Liver (tissue), 9 donors: Measurements from ENCODE around the gene LRRC32. TPM values are rescaled to one million over a fixed set of nuclear protein-coding genes. Genes with fewer than 3 reads are reported as not detected.

Experiments used
- DNase-seq: peaks from one replicate; pipeline ENCODE4 v3.0.0-alpha.2; 2017; ENCODE audit warnings: low spot score
- H3K27ac ChIP-seq, 2 donors: one replicate each; pipeline ENCODE4 v1.7.0; 2013; ENCODE audit warnings: inconsistent platforms in 2 of 2, low read length in 2 of 2, control low read depth in 1 of 2, low read depth in 1 of 2, mild to moderate bottlenecking in 1 of 2
- H3K27me3 ChIP-seq, 4 donors: one replicate each; pipeline versions ENCODE4 v1.6.1 to v1.7.0; 2013; ENCODE audit warnings: low read length in 3 of 4, inconsistent platforms in 1 of 4, mild to moderate bottlenecking in 1 of 4, moderate library complexity in 1 of 4; ENCODE audit not compliant: control insufficient read depth in 4 of 4, insufficient read depth in 4 of 4
- H3K36me3 ChIP-seq, 4 donors: one replicate each; pipeline versions ENCODE4 v1.6.1 to v1.7.0; 2013; ENCODE audit warnings: low read length in 3 of 4, mild to moderate bottlenecking in 3 of 4, low read depth in 1 of 4, moderate library complexity in 1 of 4; ENCODE audit not compliant: control insufficient read depth in 4 of 4, insufficient read depth in 3 of 4
- H3K4me1 ChIP-seq, 4 donors: one replicate each; pipeline versions ENCODE4 v1.6.1 to v1.7.0; 2013; ENCODE audit warnings: low read length in 3 of 4, mild to moderate bottlenecking in 3 of 4, moderate library complexity in 1 of 4; ENCODE audit not compliant: control insufficient read depth in 4 of 4, insufficient read depth in 4 of 4
- H3K4me3 ChIP-seq, 3 donors: one replicate each; pipeline versions ENCODE4 v1.6.1 to v1.7.0; 2013; ENCODE audit warnings: low read length in 3 of 3, control low read depth in 1 of 3, low read depth in 1 of 3, mild to moderate bottlenecking in 1 of 3
- H3K9ac ChIP-seq, 2 donors: one replicate each; pipeline ENCODE4 v1.7.0; 2013; ENCODE audit warnings: low read length in 2 of 2, mild to moderate bottlenecking in 2 of 2, moderate library complexity in 2 of 2, control low read depth in 1 of 2, low read depth in 1 of 2
- H3K9me3 ChIP-seq, 4 donors: one replicate each; pipeline versions ENCODE4 v1.6.1 to v1.7.0; 2013; ENCODE audit warnings: low read length in 3 of 4; ENCODE audit not compliant: control insufficient read depth in 4 of 4
- EGR1 ChIP-seq, 2 donors: IDR thresholded peaks; 2 replicates each; pipeline ENCODE4 v1.6.1; 2016 to 2018; ENCODE audit warnings: antibody characterized with exemption in 2 of 2, low read depth in 2 of 2
- FOXA1 ChIP-seq: IDR thresholded peaks from 2 replicates; pipeline ENCODE4 v1.6.1; 2016; ENCODE audit warnings: antibody characterized with exemption
- GABPA ChIP-seq, 2 donors: IDR thresholded peaks in 1 of 2; conservative IDR thresholded peaks in 1 of 2; 2 replicates each; pipeline ENCODE4 v1.6.1; 2016; ENCODE audit warnings: antibody characterized with exemption in 2 of 2, mild to moderate bottlenecking in 1 of 2, moderate library complexity in 1 of 2
- HNF4A ChIP-seq, 2 donors: conservative IDR thresholded peaks; 2 replicates each; pipeline ENCODE4 v1.6.1; 2016; ENCODE audit warnings: antibody characterized with exemption in 2 of 2, mild to moderate bottlenecking in 2 of 2
- HNF4G ChIP-seq: IDR thresholded peaks from 2 replicates; pipeline ENCODE4 v1.6.1; 2016; ENCODE audit warnings: antibody characterized with exemption
- JUND ChIP-seq, 2 donors: IDR thresholded peaks; 2 replicates each; pipeline ENCODE4 v1.6.1; 2016; ENCODE audit warnings: antibody characterized with exemption in 2 of 2
- NR2F2 ChIP-seq: IDR thresholded peaks from 2 replicates; pipeline ENCODE4 v1.6.1; 2016; ENCODE audit warnings: antibody characterized with exemption
- RAD21 ChIP-seq, 2 donors: IDR thresholded peaks; 2 replicates each; pipeline ENCODE4 v1.6.1; 2016; ENCODE audit warnings: antibody characterized with exemption in 2 of 2, mild to moderate bottlenecking in 2 of 2
- RXRA ChIP-seq, 2 donors: IDR thresholded peaks; 2 replicates each; pipeline ENCODE4 v1.6.1; 2017 to 2018; ENCODE audit warnings: antibody characterized with exemption in 2 of 2, mild to moderate bottlenecking in 1 of 2
- SP1 ChIP-seq: IDR thresholded peaks from 2 replicates; pipeline ENCODE4 v1.6.1; 2018; ENCODE audit warnings: antibody characterized with exemption, mild to moderate bottlenecking
- TAF1 ChIP-seq: conservative IDR thresholded peaks from 2 replicates; pipeline ENCODE4 v1.6.1; 2016; ENCODE audit warnings: antibody characterized with exemption, mild to moderate bottlenecking
- YY1 ChIP-seq: IDR thresholded peaks from 2 replicates; pipeline ENCODE4 v1.6.1; 2016; ENCODE audit warnings: antibody characterized with exemption, mild to moderate bottlenecking
- WGBS: extraction: QIAGEN DNeasy Blood & Tissue Kit; methylation state at CpG from one replicate; pipeline ENCODE4 v1.1.7; 2013; 5-methylcytosine and 5-hydroxymethylcytosine counted together
- polyA plus RNA-seq, 2 donors: library from polyadenylated mRNA; stranded (reverse) in 1 of 2; unstranded in 1 of 2; fragments of 200-250 nt in 1 of 2; fragments of >200 nt in 1 of 2; fragmentation: Nextera tagmentation in 1 of 2; extraction: Ambion mirVana in 1 of 2; gene quantifications; one replicate each; pipeline versions ENCODE4 v1.2.1 to v1.2.3, GENCODE V29; 2013 to 2015
- total RNA-seq, 2 donors: library from RNA; depleted of rRNA; stranded (reverse); fragments of >200 nt; gene quantifications; one replicate each; pipeline ENCODE4 v1.2.3, GENCODE V29; 2014
- TF ChIP-seq, protein P1 (sequence below): fragments of 150-350 bp; IDR thresholded peaks from 2 replicates; pipeline ENCODE4 v1.5.1; 2017; ENCODE audit warnings: improper control_type of control experiment, low read depth, low read length; ENCODE audit not compliant: missing input control
- TF ChIP-seq, protein P2 (sequence below): IDR thresholded peaks from 2 replicates; pipeline ENCODE4 v1.6.1; 2016; ENCODE audit warnings: antibody characterized with exemption
- TF ChIP-seq, protein P3 (sequence below): IDR thresholded peaks from 2 replicates; pipeline ENCODE4 v1.6.1; 2016; ENCODE audit warnings: antibody characterized with exemption
- TF ChIP-seq, protein P4 (sequence below): IDR thresholded peaks from 2 replicates; pipeline ENCODE4 v1.6.1; 2016; ENCODE audit warnings: antibody characterized with exemption, mild to moderate bottlenecking
- TF ChIP-seq, protein P5 (sequence below): IDR thresholded peaks from 2 replicates; pipeline ENCODE4 v1.6.1; 2016; ENCODE audit warnings: antibody characterized with exemption
- donor health status: healthy.
- donor health status: healthy.
- donor health status: healthy.
- donor health status: healthy.
- donor health status: healthy.

The LRRC32 gene
- total and polyA plus RNA-seq, 4 donors: 5.4 to 15.4 (median 9.3) TPM

DNA sequence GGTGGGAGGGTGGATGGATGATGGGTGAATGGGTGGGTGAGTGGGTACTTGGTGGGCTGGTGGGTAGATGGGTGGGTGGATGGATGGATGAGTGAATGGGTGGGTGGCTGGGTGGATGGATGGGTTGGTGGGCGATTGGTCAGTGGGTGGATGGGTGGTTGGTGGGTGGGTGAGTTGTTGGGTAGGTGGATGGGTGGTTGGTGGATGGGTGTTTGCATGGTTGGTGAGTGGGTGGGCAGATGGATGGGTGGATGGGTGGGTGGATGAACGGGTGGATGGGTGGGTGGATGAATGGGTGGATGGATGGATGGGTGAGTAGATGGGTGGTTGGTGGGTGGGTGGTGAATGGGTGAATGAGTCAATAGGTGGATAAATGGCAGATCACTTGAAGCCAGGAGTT is 43.0 kb upstream of the LRRC32 start:
- no peak overlapping the region for H3K27ac ChIP-seq
- WGBS: 69% methylated on average over 2 of the region's 2 CpGs
- no peak overlapping the region for H3K4me3 ChIP-seq
- no peaks in the 10 kb centered on the region for H3K27me3 ChIP-seq
- TF ChIP-seq TAF1 (no peak), HNF4G (no peak), SP1 (no peak), RAD21 (IDR thresholded peaks at IDR 0.05) (no peak), YY1 (no peak), JUND (IDR thresholded peaks at IDR 0.05) (no peak), GABPA (IDR thresholded peaks at IDR 0.05 in 1 of 2, conservative IDR thresholded peaks at IDR 0.05 in 1 of 2) (no peak), NR2F2 (no peak), FOXA1 (no peak), RXRA (IDR thresholded peaks at IDR 0.05) (no peak), HNF4A (conservative IDR thresholded peaks at IDR 0.05) (no peak)
- TF ChIP-seq, protein P1, sequence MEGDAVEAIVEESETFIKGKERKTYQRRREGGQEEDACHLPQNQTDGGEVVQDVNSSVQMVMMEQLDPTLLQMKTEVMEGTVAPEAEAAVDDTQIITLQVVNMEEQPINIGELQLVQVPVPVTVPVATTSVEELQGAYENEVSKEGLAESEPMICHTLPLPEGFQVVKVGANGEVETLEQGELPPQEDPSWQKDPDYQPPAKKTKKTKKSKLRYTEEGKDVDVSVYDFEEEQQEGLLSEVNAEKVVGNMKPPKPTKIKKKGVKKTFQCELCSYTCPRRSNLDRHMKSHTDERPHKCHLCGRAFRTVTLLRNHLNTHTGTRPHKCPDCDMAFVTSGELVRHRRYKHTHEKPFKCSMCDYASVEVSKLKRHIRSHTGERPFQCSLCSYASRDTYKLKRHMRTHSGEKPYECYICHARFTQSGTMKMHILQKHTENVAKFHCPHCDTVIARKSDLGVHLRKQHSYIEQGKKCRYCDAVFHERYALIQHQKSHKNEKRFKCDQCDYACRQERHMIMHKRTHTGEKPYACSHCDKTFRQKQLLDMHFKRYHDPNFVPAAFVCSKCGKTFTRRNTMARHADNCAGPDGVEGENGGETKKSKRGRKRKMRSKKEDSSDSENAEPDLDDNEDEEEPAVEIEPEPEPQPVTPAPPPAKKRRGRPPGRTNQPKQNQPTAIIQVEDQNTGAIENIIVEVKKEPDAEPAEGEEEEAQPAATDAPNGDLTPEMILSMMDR: no peak
- TF ChIP-seq, protein P2, sequence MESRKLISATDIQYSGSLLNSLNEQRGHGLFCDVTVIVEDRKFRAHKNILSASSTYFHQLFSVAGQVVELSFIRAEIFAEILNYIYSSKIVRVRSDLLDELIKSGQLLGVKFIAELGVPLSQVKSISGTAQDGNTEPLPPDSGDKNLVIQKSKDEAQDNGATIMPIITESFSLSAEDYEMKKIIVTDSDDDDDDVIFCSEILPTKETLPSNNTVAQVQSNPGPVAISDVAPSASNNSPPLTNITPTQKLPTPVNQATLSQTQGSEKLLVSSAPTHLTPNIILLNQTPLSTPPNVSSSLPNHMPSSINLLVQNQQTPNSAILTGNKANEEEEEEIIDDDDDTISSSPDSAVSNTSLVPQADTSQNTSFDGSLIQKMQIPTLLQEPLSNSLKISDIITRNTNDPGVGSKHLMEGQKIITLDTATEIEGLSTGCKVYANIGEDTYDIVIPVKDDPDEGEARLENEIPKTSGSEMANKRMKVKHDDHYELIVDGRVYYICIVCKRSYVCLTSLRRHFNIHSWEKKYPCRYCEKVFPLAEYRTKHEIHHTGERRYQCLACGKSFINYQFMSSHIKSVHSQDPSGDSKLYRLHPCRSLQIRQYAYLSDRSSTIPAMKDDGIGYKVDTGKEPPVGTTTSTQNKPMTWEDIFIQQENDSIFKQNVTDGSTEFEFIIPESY: no peak
- TF ChIP-seq, protein P3, sequence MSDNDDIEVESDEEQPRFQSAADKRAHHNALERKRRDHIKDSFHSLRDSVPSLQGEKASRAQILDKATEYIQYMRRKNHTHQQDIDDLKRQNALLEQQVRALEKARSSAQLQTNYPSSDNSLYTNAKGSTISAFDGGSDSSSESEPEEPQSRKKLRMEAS: no peak
- TF ChIP-seq, protein P4, sequence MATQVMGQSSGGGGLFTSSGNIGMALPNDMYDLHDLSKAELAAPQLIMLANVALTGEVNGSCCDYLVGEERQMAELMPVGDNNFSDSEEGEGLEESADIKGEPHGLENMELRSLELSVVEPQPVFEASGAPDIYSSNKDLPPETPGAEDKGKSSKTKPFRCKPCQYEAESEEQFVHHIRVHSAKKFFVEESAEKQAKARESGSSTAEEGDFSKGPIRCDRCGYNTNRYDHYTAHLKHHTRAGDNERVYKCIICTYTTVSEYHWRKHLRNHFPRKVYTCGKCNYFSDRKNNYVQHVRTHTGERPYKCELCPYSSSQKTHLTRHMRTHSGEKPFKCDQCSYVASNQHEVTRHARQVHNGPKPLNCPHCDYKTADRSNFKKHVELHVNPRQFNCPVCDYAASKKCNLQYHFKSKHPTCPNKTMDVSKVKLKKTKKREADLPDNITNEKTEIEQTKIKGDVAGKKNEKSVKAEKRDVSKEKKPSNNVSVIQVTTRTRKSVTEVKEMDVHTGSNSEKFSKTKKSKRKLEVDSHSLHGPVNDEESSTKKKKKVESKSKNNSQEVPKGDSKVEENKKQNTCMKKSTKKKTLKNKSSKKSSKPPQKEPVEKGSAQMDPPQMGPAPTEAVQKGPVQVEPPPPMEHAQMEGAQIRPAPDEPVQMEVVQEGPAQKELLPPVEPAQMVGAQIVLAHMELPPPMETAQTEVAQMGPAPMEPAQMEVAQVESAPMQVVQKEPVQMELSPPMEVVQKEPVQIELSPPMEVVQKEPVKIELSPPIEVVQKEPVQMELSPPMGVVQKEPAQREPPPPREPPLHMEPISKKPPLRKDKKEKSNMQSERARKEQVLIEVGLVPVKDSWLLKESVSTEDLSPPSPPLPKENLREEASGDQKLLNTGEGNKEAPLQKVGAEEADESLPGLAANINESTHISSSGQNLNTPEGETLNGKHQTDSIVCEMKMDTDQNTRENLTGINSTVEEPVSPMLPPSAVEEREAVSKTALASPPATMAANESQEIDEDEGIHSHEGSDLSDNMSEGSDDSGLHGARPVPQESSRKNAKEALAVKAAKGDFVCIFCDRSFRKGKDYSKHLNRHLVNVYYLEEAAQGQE: no peak
- TF ChIP-seq, protein P5, sequence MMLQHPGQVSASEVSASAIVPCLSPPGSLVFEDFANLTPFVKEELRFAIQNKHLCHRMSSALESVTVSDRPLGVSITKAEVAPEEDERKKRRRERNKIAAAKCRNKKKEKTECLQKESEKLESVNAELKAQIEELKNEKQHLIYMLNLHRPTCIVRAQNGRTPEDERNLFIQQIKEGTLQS: no peak
- no peak overlapping the region for H3K9ac ChIP-seq
- no peaks in the 10 kb centered on the region for H3K4me1 ChIP-seq
- no peaks in the 10 kb centered on the region for H3K36me3 ChIP-seq
- H3K9me3 ChIP-seq: no peaks in the 10 kb centered on the region
- no peak for DNase-seq

DNA sequence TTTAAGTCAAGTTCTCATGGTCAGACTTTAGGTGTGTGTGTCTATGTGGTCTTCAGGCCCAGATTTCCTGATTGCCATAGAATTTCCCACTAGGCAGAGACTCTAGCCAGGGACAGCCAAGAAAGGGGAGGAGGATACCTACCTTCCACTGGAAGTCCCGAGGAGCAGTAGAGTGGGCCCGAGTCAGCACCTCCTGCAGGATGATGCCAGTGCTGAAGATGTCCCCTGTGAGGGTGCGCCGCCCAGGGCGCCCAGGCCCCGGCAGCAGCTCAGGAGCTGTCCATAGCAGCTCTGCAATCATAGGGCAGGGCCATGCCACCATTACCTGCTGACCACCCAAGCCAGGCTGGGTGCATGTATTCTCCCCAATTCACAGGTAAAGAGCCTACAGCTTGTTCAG is 41.6 kb upstream of the LRRC32 start:
- H3K36me3 ChIP-seq: no peaks in the 10 kb centered on the region
- no peaks in the 10 kb centered on the region for H3K4me1 ChIP-seq
- DNase-seq: no peak
- 93% methylated on average over 6 of the region's 6 CpGs for WGBS
- no peak overlapping the region for H3K4me3 ChIP-seq
- no peaks in the 10 kb centered on the region for H3K27me3 ChIP-seq
- no peak overlapping the region for H3K9ac ChIP-seq
- no peaks in the 10 kb centered on the region for H3K9me3 ChIP-seq
- no peak overlapping the region for H3K27ac ChIP-seq
- TF ChIP-seq SP1 (no peak), EGR1 (IDR thresholded peaks at IDR 0.05; ENCODE audit: low read depth in 2 of 2) (no peak), YY1 (no peak), FOXA1 (no peak), NR2F2 (no peak), TAF1 (no peak), RAD21 (IDR thresholded peaks at IDR 0.05) (no peak), GABPA (IDR thresholded peaks at IDR 0.05 in 1 of 2, conservative IDR thresholded peaks at IDR 0.05 in 1 of 2) (no peak)
- TF ChIP-seq, protein P5: no peak
- TF ChIP-seq, protein P4: no peak
- TF ChIP-seq, protein P3: no peak
